Jurkat, Clone E6-1 (cell line): ENCODE measurements around the gene FAM13A.
"Not testable (repeated sequence)": the region's sequence is repeated elsewhere in the genome, so short reads cannot be mapped to it uniquely, and the experiment has no call there.

Experiments
- DNase-seq: peaks from one replicate; pipeline ENCODE4 v3.0.0-alpha.2; 2011; ENCODE audit warnings: low read depth, low spot score
- H3K4me3 ChIP-seq: 2 replicates; pipeline ENCODE4 v1.5.1; 2011; ENCODE audit warnings: mild to moderate bottlenecking, low read length, control low read depth, moderate library complexity

Gene FAM13A

DNA sequence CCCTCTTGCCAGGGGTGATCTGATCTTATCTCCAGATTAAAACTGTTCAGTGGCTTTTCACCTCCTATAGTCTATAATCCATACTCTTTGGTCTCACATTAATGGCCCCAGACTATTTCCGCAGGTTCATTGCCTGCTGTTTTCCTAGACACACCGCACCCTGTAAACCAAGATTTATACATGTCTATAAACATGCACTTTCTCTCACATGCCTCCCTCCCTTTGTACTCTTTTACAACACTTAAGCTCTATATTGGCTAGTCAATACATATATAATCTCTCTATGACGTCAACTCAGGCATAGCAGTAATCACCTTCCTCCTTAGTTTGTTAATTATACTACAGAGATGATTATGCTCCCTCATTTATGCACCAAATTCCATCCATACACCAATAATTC is 188.5 kb downstream of the FAM13A start:
- H3K4me3 ChIP-seq = no peak overlapping the region
- no peak for DNase-seq

DNA sequence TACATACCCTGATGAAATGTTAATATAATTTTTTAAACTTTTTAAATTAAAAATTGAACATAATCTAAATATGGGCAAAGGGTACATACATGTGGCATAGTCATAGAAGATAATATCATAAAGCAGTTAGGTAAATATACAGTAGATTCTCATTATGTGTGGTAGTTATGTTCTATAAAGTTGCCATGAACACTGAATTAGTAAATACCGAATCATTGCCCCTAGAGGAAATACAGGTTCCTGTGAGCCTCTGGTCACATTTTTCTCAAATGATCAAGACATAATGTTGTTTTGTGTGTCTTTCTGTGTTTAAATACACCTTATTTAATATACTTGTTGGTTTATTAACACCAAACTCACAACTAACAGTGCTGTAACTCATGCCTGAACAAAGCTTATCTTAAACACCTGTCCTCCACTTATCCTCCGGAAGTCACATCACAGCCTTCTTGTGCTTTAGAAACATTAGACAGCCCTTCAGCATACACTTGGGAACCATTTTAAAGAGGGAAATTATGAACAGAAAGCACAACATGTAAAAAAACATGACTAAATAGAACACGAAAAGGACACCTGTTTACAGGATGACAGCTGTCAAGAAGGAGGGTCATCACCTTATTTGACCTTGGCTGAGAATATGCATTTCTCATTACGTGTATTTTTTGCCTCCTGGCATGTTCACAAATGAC is 190.0 kb downstream of the FAM13A start:
- DNase-seq = no peak
- no peak overlapping the region for H3K4me3 ChIP-seq

- DNase-seq = no peak
- no peak overlapping the region for H3K4me3 ChIP-seq
Observed at GRCh38 chr4:88865466-88865865, 191.5 kb downstream of the FAM13A start.

DNA sequence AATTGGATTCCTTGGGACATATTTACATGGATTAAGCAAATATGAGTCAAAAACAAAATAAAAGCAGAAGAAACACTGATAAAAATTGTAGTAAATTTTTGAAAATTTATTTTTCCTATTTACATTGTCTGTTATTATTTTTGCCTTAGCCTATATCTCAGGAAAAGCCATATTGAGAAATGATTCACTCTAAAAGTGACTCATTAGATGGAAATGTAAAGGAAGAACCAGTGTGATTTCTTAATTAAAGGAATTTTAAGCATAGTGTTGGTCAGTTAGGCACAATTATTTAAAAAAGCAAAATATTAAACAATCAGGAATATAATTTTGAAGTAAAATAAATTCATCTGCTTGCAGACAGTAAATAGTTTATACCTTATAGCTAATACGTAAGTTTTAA is 191.9 kb downstream of the FAM13A start:
- no peak overlapping the region for H3K4me3 ChIP-seq
- DNase-seq = no peak

DNA sequence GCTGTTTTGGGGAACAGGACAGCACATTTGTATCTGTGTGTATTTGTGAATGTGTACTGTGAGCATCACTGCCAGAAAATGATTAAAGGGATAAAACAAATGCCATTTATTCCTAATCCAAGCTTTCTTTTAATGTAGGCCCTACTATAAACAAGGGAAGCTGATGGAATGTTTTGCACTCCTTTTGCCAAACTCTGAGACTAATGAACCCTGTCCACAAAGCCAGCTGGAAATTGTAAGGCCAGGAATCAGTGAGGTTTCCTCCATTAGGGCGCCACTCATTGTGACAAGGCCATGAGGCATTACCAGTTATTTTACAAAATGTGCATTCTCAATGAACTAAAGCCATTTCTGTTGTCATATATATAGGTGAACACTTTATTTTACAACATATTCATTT is 196.4 kb downstream of the FAM13A start:
- no peak for DNase-seq

DNA sequence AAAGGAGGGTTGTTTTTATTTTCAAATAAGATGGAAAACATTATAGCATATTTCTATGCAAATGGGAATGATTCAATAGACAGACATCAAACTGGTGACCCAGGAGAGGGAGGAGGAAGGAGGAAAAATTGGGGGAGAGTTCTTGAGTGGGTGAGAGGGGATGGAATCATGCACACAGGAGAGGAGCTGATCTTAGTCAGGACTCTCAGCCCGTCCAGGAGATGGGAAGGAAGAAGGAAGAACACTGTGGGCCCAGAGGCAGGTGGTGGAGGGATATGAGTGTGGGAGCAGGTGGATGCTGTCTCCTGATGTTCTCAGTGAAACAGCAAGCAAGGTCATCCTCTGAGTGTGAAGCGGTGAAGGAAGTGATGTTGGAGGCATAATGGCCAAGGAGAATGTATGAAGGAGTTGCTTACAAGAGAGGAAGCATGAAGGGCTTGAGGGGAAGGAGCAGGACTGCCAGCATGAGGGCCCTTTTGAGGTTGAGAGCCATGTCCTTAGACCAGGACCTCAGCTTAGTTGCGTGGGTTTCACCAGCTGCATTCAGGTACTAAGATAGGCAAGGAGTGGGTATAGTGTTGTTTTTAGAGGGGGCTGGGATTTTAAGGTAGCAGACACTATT is 197.7 kb downstream of the FAM13A start:
- no peak for DNase-seq
- no peak overlapping the region for H3K4me3 ChIP-seq

More for the DNA sequence above, 196.4 kb downstream of the FAM13A start:
- H3K4me3 ChIP-seq = no peak overlapping the region

- no peak for DNase-seq
- no peak overlapping the region for H3K4me3 ChIP-seq
Observed at GRCh38 chr4:88858752-88859151, 198.2 kb downstream of the FAM13A start.

DNA sequence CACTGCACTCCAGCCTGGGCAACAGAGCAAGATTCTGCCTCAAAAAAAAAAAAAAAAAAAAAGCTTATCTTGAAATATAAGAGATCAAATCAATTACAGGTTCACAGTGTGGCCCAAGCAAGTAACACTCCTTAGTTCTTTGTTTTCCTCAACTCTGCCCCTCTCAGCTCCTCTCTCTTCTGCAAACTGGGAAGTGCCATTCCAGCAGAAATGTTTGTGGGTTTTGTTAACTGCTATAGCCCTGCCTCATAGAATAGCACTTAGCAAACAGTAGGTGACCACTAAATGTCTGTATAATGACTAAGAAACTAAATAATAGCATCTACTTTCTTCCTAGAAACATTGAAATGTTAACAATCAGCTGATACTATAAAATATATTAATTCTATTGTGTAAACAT is 199.4 kb downstream of the FAM13A start:
- no peak for DNase-seq

GRCh38 chr4:88854481-88854880 is 202.5 kb downstream of the FAM13A start:
- DNase-seq = no peak
- H3K4me3 ChIP-seq = no peak overlapping the region

More for the DNA sequence above, 199.4 kb downstream of the FAM13A start:
- H3K4me3 ChIP-seq = no peak overlapping the region

DNA sequence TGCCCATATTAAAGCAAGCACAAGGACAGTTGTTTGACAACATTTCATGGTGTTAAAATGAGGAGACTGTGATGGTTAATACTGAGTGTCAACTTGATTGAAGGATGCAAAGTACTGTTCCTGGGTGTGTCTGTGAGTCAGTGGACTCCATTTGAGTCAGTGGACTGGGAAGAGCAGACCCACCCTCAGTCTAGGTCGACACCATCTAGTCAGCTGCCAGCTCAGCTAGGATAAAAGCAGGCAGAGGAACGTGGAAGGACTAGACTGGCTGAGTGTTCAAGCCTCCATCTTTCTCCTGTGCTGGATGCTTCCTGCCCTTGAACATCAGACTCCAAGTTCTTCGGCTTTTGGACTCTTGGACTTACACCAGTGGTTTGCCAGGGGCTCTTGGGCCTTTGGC is 203.4 kb downstream of the FAM13A start:
- H3K4me3 ChIP-seq, DNase-seq: not testable (repeated sequence)

DNA sequence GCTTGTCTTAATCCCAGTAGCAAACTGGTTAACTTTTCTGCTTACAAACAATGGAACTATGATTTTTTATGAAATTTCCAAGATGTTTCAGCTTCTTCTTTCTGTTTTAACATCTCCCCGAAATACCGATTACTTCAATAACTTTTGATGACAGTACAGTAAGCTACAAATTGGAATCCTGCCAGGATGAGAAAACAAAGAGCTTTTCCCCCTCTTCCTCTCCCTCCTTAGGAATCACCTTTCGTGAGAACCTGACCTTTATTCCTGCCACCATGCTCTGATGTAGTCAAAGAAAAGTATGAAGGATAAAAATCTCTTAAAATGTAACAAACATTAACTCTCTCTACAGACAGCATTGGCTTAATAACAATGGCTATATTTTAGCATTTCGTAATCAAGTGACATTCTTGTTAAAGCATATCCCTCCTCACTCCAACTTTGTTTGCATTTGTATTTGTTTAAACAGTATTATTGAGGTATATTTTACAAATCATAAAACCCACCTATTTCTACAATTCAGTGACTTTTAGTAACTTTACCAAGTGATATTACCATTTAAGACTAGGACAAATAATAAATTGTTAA is 210.7 kb downstream of the FAM13A start:
- DNase-seq = no peak

DNA sequence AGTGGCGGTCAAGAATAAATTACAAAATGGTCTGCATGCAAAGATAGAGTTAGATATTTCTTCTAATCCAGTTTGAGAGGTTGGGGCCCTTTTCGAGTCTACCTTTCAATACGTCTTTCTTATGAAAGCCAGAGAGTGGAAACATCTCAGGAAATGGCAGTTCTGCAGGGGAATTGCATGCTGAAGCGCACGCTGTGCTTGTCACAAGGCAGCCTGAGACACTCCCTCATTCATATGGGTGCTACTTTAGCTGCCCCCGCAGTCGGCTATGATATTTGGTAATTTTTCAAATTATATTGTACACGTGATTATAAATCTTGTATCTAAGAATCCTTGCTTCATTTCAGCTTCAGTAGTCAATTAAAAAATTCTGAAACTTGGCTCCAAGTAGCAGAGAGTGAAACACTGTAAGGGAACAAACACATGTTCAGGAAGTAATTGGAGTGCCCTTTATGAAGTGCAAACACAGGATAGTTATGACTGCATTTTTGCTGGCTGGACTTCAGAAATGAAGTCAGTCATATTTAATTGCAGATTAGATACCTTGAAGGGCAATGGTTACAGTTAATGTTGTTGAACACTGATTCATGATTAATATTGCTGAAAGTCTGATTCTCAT is 213.8 kb downstream of the FAM13A start:
- DNase-seq = no peak
- H3K4me3 ChIP-seq = no peak overlapping the region

More for the DNA sequence above, 210.7 kb downstream of the FAM13A start:
- no peak overlapping the region for H3K4me3 ChIP-seq

DNA sequence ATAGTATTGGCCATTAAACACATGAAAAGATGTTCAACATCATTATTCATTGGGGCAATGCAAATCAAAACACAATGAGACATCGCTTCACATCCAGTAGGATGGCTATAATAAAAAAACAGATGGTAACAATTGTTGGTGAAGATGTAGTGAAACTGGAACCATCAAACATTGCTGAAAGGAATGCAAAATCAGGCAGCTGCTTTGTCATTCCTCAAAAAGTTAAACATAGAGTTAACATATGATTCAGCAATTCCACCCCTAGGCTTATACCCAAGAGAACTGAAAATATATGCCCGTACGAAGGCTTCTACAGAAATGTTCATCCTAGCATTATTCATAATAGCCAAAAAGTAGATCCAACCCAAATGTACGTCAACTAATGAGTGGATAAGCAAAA is 215.3 kb downstream of the FAM13A start:
- DNase-seq = no peak

GRCh38 chr4:88836216-88836615 is 220.8 kb downstream of the FAM13A start:
- no peak overlapping the region for H3K4me3 ChIP-seq
- no peak for DNase-seq

More for the DNA sequence above, 215.3 kb downstream of the FAM13A start:
- no peak overlapping the region for H3K4me3 ChIP-seq

DNA sequence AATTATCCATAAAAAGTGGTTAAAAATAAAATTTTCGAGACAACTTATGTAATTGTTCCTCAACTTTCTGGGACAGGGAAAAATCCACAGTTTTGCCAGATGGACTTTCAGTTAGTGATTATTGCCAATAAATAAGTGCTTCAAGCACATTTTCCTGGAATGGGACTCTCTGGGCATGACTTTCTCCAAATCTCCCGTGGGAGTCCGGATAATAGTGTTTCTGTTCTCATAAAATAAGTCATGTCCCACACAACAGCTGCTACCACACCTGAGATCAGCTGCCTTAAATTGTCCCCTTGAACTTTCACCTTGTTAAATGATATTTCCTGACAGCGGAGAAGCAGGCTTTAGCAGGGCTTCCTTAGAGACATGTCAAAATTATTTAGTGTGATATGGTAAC is 226.0 kb downstream of the FAM13A start:
- no peak overlapping the region for H3K4me3 ChIP-seq
- DNase-seq = no peak

DNA sequence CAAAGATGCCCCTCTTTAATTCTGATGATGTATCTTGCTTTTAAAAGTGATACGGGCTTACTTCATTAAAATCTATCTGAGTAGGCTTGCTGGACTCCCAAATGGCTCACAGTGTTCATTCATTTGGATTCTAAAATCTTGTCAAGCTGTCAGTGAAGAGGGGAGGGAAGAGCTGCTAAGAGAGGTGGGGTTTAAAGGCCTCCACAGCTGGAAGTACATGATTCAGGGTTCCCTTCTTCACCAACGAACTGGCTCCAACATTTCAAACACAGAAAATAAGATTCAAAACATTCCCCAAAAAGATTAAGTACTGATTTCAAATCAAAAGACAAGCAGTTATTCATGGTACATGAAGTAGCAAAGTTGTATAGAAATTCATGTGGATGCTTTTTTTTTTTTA is 226.4 kb downstream of the FAM13A start:
- DNase-seq = no peak
- no peak overlapping the region for H3K4me3 ChIP-seq

DNA sequence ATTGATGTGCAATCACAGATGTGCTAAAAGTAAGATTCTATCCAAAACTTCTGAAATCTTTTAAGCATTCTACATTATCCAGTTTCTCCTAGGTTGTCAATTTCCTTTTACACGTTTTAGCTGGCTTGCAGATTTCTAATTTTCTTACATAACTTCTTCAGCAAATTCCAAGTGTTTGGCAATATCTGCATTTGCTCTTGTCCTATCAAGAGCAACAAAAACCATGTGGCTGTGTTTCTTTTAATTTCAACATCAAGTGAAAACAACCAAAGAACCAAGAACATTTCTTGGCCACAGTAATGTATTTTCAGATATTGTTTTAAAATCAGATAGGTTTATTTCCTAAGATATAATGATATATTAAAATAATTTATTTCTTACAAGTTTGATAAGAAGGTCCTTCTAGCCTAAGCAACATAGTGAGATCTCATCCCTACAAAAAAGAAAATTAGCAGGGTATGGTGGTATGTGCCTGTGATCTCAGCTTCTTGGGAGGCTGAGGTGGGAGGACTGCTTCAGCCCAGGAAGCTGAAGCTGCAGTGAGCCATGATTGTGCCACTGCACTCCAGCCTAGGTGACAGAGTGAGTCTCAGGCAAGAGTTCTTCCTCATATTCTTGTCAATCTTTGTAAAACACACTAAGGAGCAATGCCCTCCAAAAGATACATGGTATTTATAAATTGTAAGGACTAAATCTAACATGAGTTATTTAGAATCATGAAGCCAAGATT is 228.0 kb downstream of the FAM13A start:
- no peak overlapping the region for H3K4me3 ChIP-seq
- no peak for DNase-seq

GRCh38 chr4:88827442-88827841 is 229.5 kb downstream of the FAM13A start:
- no peak overlapping the region for H3K4me3 ChIP-seq
- DNase-seq = no peak

DNA sequence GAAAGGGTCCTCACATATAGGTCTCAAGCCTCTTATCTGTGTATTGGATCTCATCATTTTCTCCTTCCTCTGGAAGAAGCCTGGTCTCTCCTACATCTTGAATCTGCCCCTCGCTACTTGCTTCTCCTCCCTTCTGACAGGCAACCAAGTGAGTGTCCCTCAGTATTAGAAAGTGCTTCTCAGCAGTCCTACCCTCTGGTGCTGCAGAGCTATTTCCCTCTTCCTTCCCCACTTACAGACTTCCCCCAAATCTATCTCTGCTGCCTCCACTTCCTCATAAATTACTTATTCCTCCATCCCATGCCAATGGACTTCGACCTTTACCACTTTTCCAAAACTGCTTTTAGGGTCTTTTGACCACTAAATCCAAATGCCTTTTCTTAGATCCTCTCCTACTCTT is 230.2 kb downstream of the FAM13A start:
- DNase-seq = no peak
- H3K4me3 ChIP-seq = no peak overlapping the region

GRCh38 chr4:88825931-88826330 is 231.1 kb downstream of the FAM13A start:
- DNase-seq = no peak
- H3K4me3 ChIP-seq = no peak overlapping the region
